Adrenal gland (tissue), 12 donors: ENCODE measurements around the gene KIAA1328. TPM values are rescaled to one million over a fixed set of nuclear protein-coding genes. Genes with fewer than 3 reads are reported as not detected.

Experiments used
- DNase-seq, 7 donors: peaks; one replicate each; pipeline ENCODE4 v3.0.0-alpha.2; 2019 to 2020
- H3K27ac ChIP-seq, 5 donors: fragments of 200-600 bp; sonication (generic) in 4 of 5; 1 replicate in 3 of 5; 2 replicates in 2 of 5; pipeline versions ENCODE4 v1.5.1 to v1.8.0; 2016 to 2020; ENCODE audit warnings: mild to moderate bottlenecking in 1 of 5
- H3K27me3 ChIP-seq: fragments of 200-600 bp; 2 replicates; pipeline ENCODE4 v1.8.0; 2021
- H3K36me3 ChIP-seq, 2 donors: fragments of 200-600 bp; replicated peaks in 1 of 2; 1 replicate in 1 of 2; 2 replicates in 1 of 2; pipeline versions ENCODE4 v1.5.1 to v1.8.0; 2018 to 2022
- H3K4me1 ChIP-seq, 2 donors: fragments of 200-600 bp; replicated peaks in 1 of 2; 1 replicate in 1 of 2; 2 replicates in 1 of 2; pipeline versions ENCODE4 v1.5.1 to v1.8.0; 2018 to 2021
- H3K4me3 ChIP-seq, 4 donors: fragments of 200-600 bp; sonication (generic) in 3 of 4; one replicate each; pipeline ENCODE4 v1.5.1; 2016 to 2018
- H3K9me3 ChIP-seq, 3 donors: fragments of 200-600 bp; sonication (generic) in 1 of 3; replicated peaks in 1 of 3; 1 replicate in 2 of 3; 2 replicates in 1 of 3; pipeline versions ENCODE4 v1.5.1 to v1.8.0; 2016 to 2021
- POLR2A ChIP-seq, 2 donors: fragments of 450-650 bp; IDR thresholded peaks; one replicate each; pipeline ENCODE4 v1.6.1; 2017; ENCODE audit warnings: antibody characterized with exemption in 2 of 2, mild to moderate bottlenecking in 2 of 2, moderate library complexity in 1 of 2
- WGBS, 4 donors: extraction: QIAGEN DNeasy Blood & Tissue Kit in 2 of 4; methylation state at CpG; one replicate each; pipeline versions ENCODE4 v1.1.5 to v1.1.7; 2013 to 2017; 5-methylcytosine and 5-hydroxymethylcytosine counted together
- intact Hi-C, 2 donors: fragments of 100-400 bp; cut with DNase I; formaldehyde crosslinking; loops; one replicate each; pipeline versions ENCODE4 v1.14.1 to v1.15.0; 2022 to 2023
- polyA plus RNA-seq, 3 donors: library from polyadenylated mRNA; stranded (reverse); fragments of 200-250 nt in 2 of 3; fragments of 350-450 nt in 1 of 3; fragmentation: Illumina TruSeq in 1 of 3; extraction: RNeasy Lipid Tissue Mini Kit (QIAGEN cat#74804) in 1 of 3; gene quantifications; one replicate each; pipeline ENCODE4 v1.2.3, GENCODE V29; 2013 to 2014
- total RNA-seq, 9 donors: library from RNA; depleted of rRNA in 4 of 9; stranded (reverse); fragments of >200 nt in 4 of 9; fragments of 120-200 nt in 1 of 9; fragmentation: NEBNext Ultra II Directional in 1 of 9; extraction: Animal tissue kit (Norgen Biotek cat#: 25700) in 1 of 9; gene quantifications; one replicate each; pipeline versions ENCODE4 v1.1.0 to v1.2.4, GENCODE V29; 2013 to 2023
- TF ChIP-seq, protein P1 (sequence below), 6 experiments: fragments of 450-650 bp in 4 of 6; fragments of 200-600 bp in 2 of 6; sonication (generic) in 1 of 6; IDR thresholded peaks; 1 replicate in 5 of 6; 2 replicates in 1 of 6; pipeline versions ENCODE4 v1.5.1 to v1.8.0; 2016 to 2021; ENCODE audit warnings: antibody characterized with exemption in 6 of 6, mild to moderate bottlenecking in 2 of 6, moderate library complexity in 1 of 6
- donor health status: healthy with polysubstance abuse.
- donor health status: Bipolar disorder and iron deficiency.
- donor health status: DM: yes; HTN: yes; CAD: no.
- donor health status: DM: no; HTN: no; CAD: no.
- donor health status: DM: no; HTN: no; CAD: no.
- donor health status: DM: yes; HTN: yes; CAD: no.

KIAA1328 gene
- total and polyA plus RNA-seq, 12 donors: 2.5 to 20.5 (median 7.2) TPM

- 85 to 89% (median 86%) methylated on average over 7 of the region's 7 CpGs for WGBS, 4 donors
- no peak overlapping the region for H3K4me3 ChIP-seq
- no peak overlapping the region for H3K27ac ChIP-seq
- no peaks in the 10 kb centered on the region for H3K9me3 ChIP-seq
- TF ChIP-seq POLR2A (IDR thresholded peaks at IDR 0.05): no peak
- TF ChIP-seq, protein P1, sequence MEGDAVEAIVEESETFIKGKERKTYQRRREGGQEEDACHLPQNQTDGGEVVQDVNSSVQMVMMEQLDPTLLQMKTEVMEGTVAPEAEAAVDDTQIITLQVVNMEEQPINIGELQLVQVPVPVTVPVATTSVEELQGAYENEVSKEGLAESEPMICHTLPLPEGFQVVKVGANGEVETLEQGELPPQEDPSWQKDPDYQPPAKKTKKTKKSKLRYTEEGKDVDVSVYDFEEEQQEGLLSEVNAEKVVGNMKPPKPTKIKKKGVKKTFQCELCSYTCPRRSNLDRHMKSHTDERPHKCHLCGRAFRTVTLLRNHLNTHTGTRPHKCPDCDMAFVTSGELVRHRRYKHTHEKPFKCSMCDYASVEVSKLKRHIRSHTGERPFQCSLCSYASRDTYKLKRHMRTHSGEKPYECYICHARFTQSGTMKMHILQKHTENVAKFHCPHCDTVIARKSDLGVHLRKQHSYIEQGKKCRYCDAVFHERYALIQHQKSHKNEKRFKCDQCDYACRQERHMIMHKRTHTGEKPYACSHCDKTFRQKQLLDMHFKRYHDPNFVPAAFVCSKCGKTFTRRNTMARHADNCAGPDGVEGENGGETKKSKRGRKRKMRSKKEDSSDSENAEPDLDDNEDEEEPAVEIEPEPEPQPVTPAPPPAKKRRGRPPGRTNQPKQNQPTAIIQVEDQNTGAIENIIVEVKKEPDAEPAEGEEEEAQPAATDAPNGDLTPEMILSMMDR (IDR thresholded peaks at IDR 0.05): no peak
- H3K4me1 ChIP-seq: no peaks in the 10 kb centered on the region
- DNase-seq: no peak
- intact Hi-C loops: no loop called here
- no peaks in the 10 kb centered on the region for H3K36me3 ChIP-seq
- no peaks in the 10 kb centered on the region for H3K27me3 ChIP-seq
Observed at GRCh38 chr18:37156330-37156942, 327.5 kb downstream of the KIAA1328 start.

DNA sequence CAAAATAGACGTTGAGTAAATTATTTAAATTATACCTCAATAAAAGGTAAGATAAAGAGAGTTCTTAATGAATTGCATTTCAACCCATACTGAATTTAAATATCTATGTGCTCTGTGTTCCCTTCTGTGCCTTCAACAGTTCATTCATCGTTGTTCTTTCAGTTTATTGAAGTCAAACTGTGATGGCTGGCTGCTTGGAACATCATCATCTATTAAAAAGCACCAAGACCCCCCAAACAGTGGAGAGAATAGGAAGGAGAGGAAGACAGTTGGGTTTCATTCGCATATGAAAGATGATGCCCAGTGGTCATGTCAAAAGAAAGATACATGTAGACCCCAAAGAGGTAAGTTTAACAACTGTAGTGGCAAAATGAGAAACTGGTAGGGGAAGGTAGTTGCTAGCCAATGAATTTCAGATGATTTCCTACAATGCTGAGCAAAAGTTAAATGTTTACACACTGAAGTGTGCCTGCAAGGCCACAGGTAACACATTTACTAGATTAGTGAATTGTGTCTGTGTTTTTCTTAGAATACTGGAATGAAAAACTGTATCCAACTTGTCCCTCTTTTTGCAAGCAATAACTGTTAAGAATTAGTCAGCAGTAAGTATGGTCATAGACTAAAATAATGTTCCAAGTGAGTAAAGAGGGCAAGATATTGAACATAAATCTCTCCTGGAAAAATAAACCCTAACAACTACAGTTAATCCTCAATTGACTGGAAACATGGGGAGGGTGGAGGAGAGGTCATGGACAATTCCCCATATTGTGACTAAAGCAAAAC, 331.3 kb downstream of the KIAA1328 start:
- Histone ChIP-seq H3K36me3 (no peaks in the 10 kb centered on the region), H3K4me3 (no peak overlapping the region), H3K27me3 (no peaks in the 10 kb centered on the region), H3K27ac (no peak overlapping the region), H3K4me1 (no peaks in the 10 kb centered on the region), H3K9me3 (no peaks in the 10 kb centered on the region)
- intact Hi-C loops: no loop called here
- no peak for TF ChIP-seq POLR2A (IDR thresholded peaks at IDR 0.05)
- TF ChIP-seq, protein P1 (IDR thresholded peaks at IDR 0.05): no peak
- DNase-seq: no peak
- 57 to 71% (median 68%) methylated on average over 3 of the region's 3 CpGs for WGBS, 4 donors

- intact Hi-C loops: no loop called here
- Histone ChIP-seq H3K27ac (no peak overlapping the region), H3K27me3 (no peaks in the 10 kb centered on the region), H3K4me3 (no peak overlapping the region), H3K36me3 (no peaks in the 10 kb centered on the region), H3K9me3 (no peaks in the 10 kb centered on the region), H3K4me1 (no peaks in the 10 kb centered on the region)
- WGBS, 4 donors: 89 to 98% (median 93%) methylated on average over 1 of the region's 1 CpG
- DNase-seq: no peak
- no peak for TF ChIP-seq POLR2A (IDR thresholded peaks at IDR 0.05)
Observed at GRCh38 chr18:37161491-37161890, 332.6 kb downstream of the KIAA1328 start.

GRCh38 chr18:37162551-37162950, 333.6 kb downstream of the KIAA1328 start:
- no peak for TF ChIP-seq POLR2A (IDR thresholded peaks at IDR 0.05)
- TF ChIP-seq, protein P1 (IDR thresholded peaks at IDR 0.05): no peak
- Histone ChIP-seq H3K4me3 (no peak overlapping the region), H3K27ac (no peak overlapping the region), H3K27me3 (no peaks in the 10 kb centered on the region), H3K36me3 (no peaks in the 10 kb centered on the region), H3K9me3 (no peaks in the 10 kb centered on the region), H3K4me1 (no peaks in the 10 kb centered on the region)
- WGBS, 4 donors: 95 to 99% (median 97%) methylated on average over 1 of the region's 1 CpG
- DNase-seq: no peak
- intact Hi-C loops: no loop called here
